ENCODE results near the gene SYCP2L. TPM values are rescaled to one million over a fixed set of nuclear protein-coding genes. Genes with fewer than 3 reads are reported as not detected.

The SYCP2L gene
- total and polyA plus RNA-seq, 10 of the 15 experiments (the other 5 are each of a cell fraction or from before 2014, with no cell fraction given): 0.03 to 0.12 (median 0.04) TPM; not detected in 7

DNA sequence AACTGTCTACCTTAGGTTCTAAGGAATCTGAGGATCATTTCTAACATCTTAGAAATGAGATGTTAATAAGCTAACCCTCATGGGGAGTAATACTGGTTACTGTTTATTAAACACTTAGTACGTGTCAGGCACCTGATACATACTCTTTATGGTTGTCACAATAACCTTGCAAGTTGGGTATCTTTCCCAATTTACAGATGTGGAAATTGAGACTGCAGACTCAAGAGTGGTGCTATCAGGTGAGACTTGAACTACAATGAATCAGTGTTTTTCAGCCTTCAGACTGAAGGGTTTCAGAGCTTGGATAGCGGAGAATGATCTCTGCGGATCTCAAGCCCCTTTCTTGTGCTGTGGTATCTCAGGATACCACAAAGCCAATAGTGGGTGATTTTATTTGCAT is 130.2 kb downstream of the SYCP2L start:
- Histone ChIP-seq H3K4me3 (no peak overlapping the region), H3K36me3 (ENCODE audit: control insufficient read depth in 2 of 2, insufficient read depth in 2 of 2, low read length in 1 of 2) (no peaks in the 10 kb centered on the region), H2AFZ (ENCODE audit: control insufficient read depth, low read depth, low read length) (no peak overlapping the region), H4K20me1 (ENCODE audit: control insufficient read depth, insufficient read depth) (no peaks in the 10 kb centered on the region), H3K27me3 (replicated peaks in 1 of 2; ENCODE audit: control insufficient read depth in 2 of 2, insufficient read depth in 2 of 2, low read length in 1 of 2) (peaks cover 5 to 7% of the 10 kb centered on the region in 2 experiments; a peak in 3 of 4 replicates), H3K79me2 (ENCODE audit: control insufficient read depth, insufficient read depth, low read length) (no peaks in the 10 kb centered on the region), H3K9ac (ENCODE audit: control insufficient read depth, insufficient read depth, low read length) (no peak overlapping the region), H3K9me3 (replicated peaks; ENCODE audit: control insufficient read depth, insufficient read depth, low read length) (no peaks in the 10 kb centered on the region), H3K4me2 (ENCODE audit: control insufficient read depth, insufficient read depth) (no peak overlapping the region), H3K27ac (ENCODE audit: control insufficient read depth, insufficient read depth) (no peak overlapping the region), H3K4me1 (ENCODE audit: control insufficient read depth, insufficient read depth, low read length) (no peaks in the 10 kb centered on the region)
- DNase-seq (ENCODE audit: low read depth, low spot score) (no peak), ATAC-seq (no peak), FAIRE-seq (no peak)
- intact Hi-C loops (cut with micrococcal nuclease; ENCODE audit: unreplicated experiment) (no loop called here), in situ Hi-C loops (cut with MboI) (no loop called here)
- ChIA-PET RAD21 (ENCODE audit: unreplicated experiment) (no interaction called here), POLR2A (no interaction called here), SMC1A (ENCODE audit: uncharacterized antibody, unreplicated experiment) (interaction anchor here (0.5 to 1.4 kb wide), 3 partner anchors 10 to 180 kb away, joined by 3 to 4 read pairs (median 3); no protein-coding TSS in a partner anchor), CTCF (interaction anchor here (0.7 kb wide), 1 partner anchor 52 kb away, joined by 3 read pairs; no protein-coding TSS in a partner anchor)
- WGBS (ENCODE audit: insufficient coverage, insufficient replicate concordance, low lambda C conversion rate, missing lambda C conversion rate): 51% methylated on average over 3 of the region's 3 CpGs
- no TSS peak for BruUV-seq (replicated peaks)
- TF ChIP-seq SUPT20H (IDR thresholded peaks at IDR 0.05; ENCODE audit: borderline replicate concordance, control insufficient read depth, low read depth, low read length): no peak
- TF ChIP-seq, protein P1, sequence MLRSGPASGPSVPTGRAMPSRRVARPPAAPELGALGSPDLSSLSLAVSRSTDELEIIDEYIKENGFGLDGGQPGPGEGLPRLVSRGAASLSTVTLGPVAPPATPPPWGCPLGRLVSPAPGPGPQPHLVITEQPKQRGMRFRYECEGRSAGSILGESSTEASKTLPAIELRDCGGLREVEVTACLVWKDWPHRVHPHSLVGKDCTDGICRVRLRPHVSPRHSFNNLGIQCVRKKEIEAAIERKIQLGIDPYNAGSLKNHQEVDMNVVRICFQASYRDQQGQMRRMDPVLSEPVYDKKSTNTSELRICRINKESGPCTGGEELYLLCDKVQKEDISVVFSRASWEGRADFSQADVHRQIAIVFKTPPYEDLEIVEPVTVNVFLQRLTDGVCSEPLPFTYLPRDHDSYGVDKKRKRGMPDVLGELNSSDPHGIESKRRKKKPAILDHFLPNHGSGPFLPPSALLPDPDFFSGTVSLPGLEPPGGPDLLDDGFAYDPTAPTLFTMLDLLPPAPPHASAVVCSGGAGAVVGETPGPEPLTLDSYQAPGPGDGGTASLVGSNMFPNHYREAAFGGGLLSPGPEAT (IDR thresholded peaks at IDR 0.05; ENCODE audit: low read depth): no peak
- TF ChIP-seq STAT1 (conservative IDR thresholded peaks at IDR 0.05): no peak
- TF ChIP-seq ZBED1 (IDR thresholded peaks at IDR 0.05; ENCODE audit: borderline replicate concordance): no peak
- no peak for TF ChIP-seq REST (IDR thresholded peaks at IDR 0.05; ENCODE audit: low read depth, low read length)
- no peak for TF ChIP-seq CBX5 (IDR thresholded peaks at IDR 0.05; ENCODE audit: low read depth)
- TF ChIP-seq, protein P2, sequence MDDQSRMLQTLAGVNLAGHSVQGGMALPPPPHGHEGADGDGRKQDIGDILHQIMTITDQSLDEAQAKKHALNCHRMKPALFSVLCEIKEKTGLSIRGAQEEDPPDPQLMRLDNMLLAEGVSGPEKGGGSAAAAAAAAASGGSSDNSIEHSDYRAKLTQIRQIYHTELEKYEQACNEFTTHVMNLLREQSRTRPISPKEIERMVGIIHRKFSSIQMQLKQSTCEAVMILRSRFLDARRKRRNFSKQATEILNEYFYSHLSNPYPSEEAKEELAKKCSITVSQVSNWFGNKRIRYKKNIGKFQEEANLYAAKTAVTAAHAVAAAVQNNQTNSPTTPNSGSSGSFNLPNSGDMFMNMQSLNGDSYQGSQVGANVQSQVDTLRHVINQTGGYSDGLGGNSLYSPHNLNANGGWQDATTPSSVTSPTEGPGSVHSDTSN (IDR thresholded peaks at IDR 0.05; ENCODE audit: insufficient replicate concordance, low read depth, low read length): no peak
- TF ChIP-seq IKZF2 (IDR thresholded peaks at IDR 0.05): no peak
- TF ChIP-seq POLR2A (IDR thresholded peaks at IDR 0.05; ENCODE audit: low read depth, low read length): no peak
- TF ChIP-seq RUNX3 (IDR thresholded peaks at IDR 0.05; ENCODE audit: low read length): no peak

Data from GM12878 (cell line).